ENCODE measurements around the gene RIMBP2.

- no peak for TF ChIP-seq CTCF (IDR thresholded peaks at IDR 0.05; ENCODE audit: low read depth, low read length)
- no peak for TF ChIP-seq EZH2phosphoT487 (IDR thresholded peaks at IDR 0.05; ENCODE audit: low read depth)
These were observed 153.4 kb downstream of the RIMBP2 start for GRCh38 chr12:130562716-130563115.

Data from OCI-LY3 (cell line).